K562 (cell line): ENCODE results near the gene SLC2A8. TPM values are rescaled to one million over a fixed set of nuclear protein-coding genes. Genes with fewer than 3 reads are reported as not detected.

Experiments
- ATAC-seq: fragments of 200-7000 bp; cut with Tn5 transposase; 3 replicates; pipeline ENCODE4 v1.9.1; 2020; ENCODE audit warnings: moderate library complexity
- BruUV-seq: library from RNA; stranded (reverse); fragments of 400-500 nt; replicated peaks from 2 replicates; lab custom pipeline; 2021; lab: Mats Ljungman, UMichigan
- CTCF ChIA-PET: fragments of 300-600 bp; formaldehyde crosslinking; extraction: SDS; loops from one replicate; lab custom pipeline; 2021; ENCODE audit warnings: low intra/inter-chr PET ratio; lab: Yijun Ruan, JAX
- POLR2A ChIA-PET: fragments of 300-600, 350-650 bp; sonication (Branson Sonifier 250); formaldehyde crosslinking; extraction: SDS; loops from one replicate; lab custom pipeline; 2021; ENCODE audit warnings: antibody characterized with exemption, inconsistent platforms; lab: Yijun Ruan, JAX
- DNase-seq, 4 experiments: peaks; one replicate each; pipeline versions ENCODE4 v3.0.0 to v3.0.0-alpha.2; 2011 to 2018; ENCODE audit warnings: low spot score in 3 of 4, mixed read lengths in 3 of 4; ENCODE audit errors: extremely low read depth in 1 of 4
- FAIRE-seq: peaks from 2 replicates; lab custom pipeline; 2011; peaks lifted over from hg19 to GRCh38; lab: Jason Lieb, UNC
- H2AFZ ChIP-seq: 2 replicates; pipeline ENCODE4 v1.6.0; 2011; ENCODE audit warnings: low read depth, low read length, control low read depth, inconsistent platforms
- H3K27ac ChIP-seq: fragments of 200-600 bp; 3 replicates; pipeline ENCODE4 v1.8.0; 2011; ENCODE audit warnings: low read depth, mild to moderate bottlenecking, control low read depth, inconsistent platforms, low read length, moderate library complexity, mixed read lengths; ENCODE audit errors: extremely low read depth
- H3K27me3 ChIP-seq, 2 experiments: fragments of 300-600 bp in 1 of 2; 2 replicates in 1 of 2; 3 replicates in 1 of 2; pipeline versions ENCODE4 v1.6.0 to v1.8.0; 2011; ENCODE audit warnings: inconsistent platforms in 2 of 2, low read length in 2 of 2, mild to moderate bottlenecking in 1 of 2, mixed read lengths in 1 of 2, moderate library complexity in 1 of 2; ENCODE audit not compliant: control insufficient read depth in 2 of 2, insufficient read depth in 2 of 2
- H3K36me3 ChIP-seq: fragments of 300-600 bp; 3 replicates; pipeline ENCODE4 v1.8.0; 2011; ENCODE audit warnings: mild to moderate bottlenecking, low read length, inconsistent platforms; ENCODE audit not compliant: control insufficient read depth, insufficient read depth
- H3K4me1 ChIP-seq, 2 experiments: fragments of 200-600 bp in 1 of 2; replicated peaks in 1 of 2; 2 replicates in 1 of 2; 3 replicates in 1 of 2; pipeline versions ENCODE4 v1.5.1 to v1.8.0; 2011; ENCODE audit warnings: inconsistent platforms in 2 of 2, low read length in 2 of 2, mild to moderate bottlenecking in 1 of 2, mixed read lengths in 1 of 2, moderate library complexity in 1 of 2; ENCODE audit not compliant: control insufficient read depth in 2 of 2, insufficient read depth in 2 of 2
- H3K4me2 ChIP-seq: 2 replicates; pipeline ENCODE4 v1.6.1; 2011; ENCODE audit warnings: low read length, control low read depth, inconsistent platforms, mixed read lengths; ENCODE audit not compliant: insufficient read depth
- H3K4me3 ChIP-seq: fragments of 200-600 bp; sonication (generic), shearing (Covaris generic); 2 replicates; pipeline ENCODE4 v1.5.1; 2016; ENCODE audit warnings: control low read depth, inconsistent platforms
- H3K79me2 ChIP-seq: fragments of 200-600 bp; 3 replicates; pipeline ENCODE4 v1.8.0; 2011; ENCODE audit warnings: low read length, inconsistent platforms; ENCODE audit not compliant: control insufficient read depth, insufficient read depth
- H3K9ac ChIP-seq, 2 experiments: 2 replicates each; pipeline versions ENCODE4 v1.6.0 to v1.6.1; 2011; ENCODE audit warnings: low read depth in 2 of 2, low read length in 2 of 2, control low read depth in 1 of 2, inconsistent platforms in 1 of 2, mild to moderate bottlenecking in 1 of 2, mixed read lengths in 1 of 2; ENCODE audit not compliant: insufficient read depth in 1 of 2
- H3K9me1 ChIP-seq: one replicate; pipeline ENCODE4 v1.6.0; 2011; ENCODE audit warnings: inconsistent platforms, mild to moderate bottlenecking, low read length, moderate library complexity; ENCODE audit not compliant: control insufficient read depth, insufficient read depth
- H3K9me3 ChIP-seq: replicated peaks from 2 replicates; pipeline ENCODE4 v1.5.1; 2011; ENCODE audit warnings: low read depth, low read length, inconsistent platforms; ENCODE audit not compliant: control insufficient read depth, insufficient read depth
- H4K20me1 ChIP-seq: replicated peaks from 2 replicates; pipeline ENCODE4 v1.6.1; 2011; ENCODE audit warnings: low read length, inconsistent platforms, mixed read lengths; ENCODE audit not compliant: control insufficient read depth, insufficient read depth
- BHLHE40 ChIP-seq: IDR thresholded peaks from 2 replicates; pipeline ENCODE4 v1.6.1; 2011; ENCODE audit warnings: low read length, improper control_type of control experiment
- MIER1 ChIP-seq: fragments of 450-650 bp; IDR thresholded peaks from 2 replicates; pipeline ENCODE4 v1.6.1; 2016; ENCODE audit warnings: antibody characterized with exemption, mild to moderate bottlenecking, low read depth
- POLR2G ChIP-seq: fragments of 200-400 bp; formaldehyde crosslinking; IDR thresholded peaks from 2 replicates; pipeline ENCODE4 v1.6.1; 2017; ENCODE audit warnings: low read depth, mild to moderate bottlenecking, antibody characterized with exemption, low read length, moderate library complexity
- ZFP36 ChIP-seq: fragments of 150-350 bp; IDR thresholded peaks from 2 replicates; pipeline ENCODE4 v1.6.1; 2018; ENCODE audit warnings: low read length, low read depth; ENCODE audit not compliant: partially characterized antibody
- ZFX ChIP-seq: sonication (generic); formaldehyde crosslinking; IDR thresholded peaks from 2 replicates; pipeline ENCODE4 v1.8.0; 2022; ENCODE audit warnings: mild to moderate bottlenecking, missing genetic modification reagents, moderate library complexity
- ZNF324 ChIP-seq: fragments of 250-450 bp; sonication (Bioruptor Pico); IDR thresholded peaks from 2 replicates; pipeline ENCODE4 v1.4.0; 2020; ENCODE audit warnings: mild to moderate bottlenecking
- ZNF384 ChIP-seq: IDR thresholded peaks from 2 replicates; pipeline ENCODE4 v1.6.1; 2012; ENCODE audit warnings: low read depth, low read length, improper control_type of control experiment
- ZNF76 ChIP-seq: fragments of 250-450 bp; sonication (Bioruptor Pico); IDR thresholded peaks from 2 replicates; pipeline ENCODE4 v1.4.0; 2020; ENCODE audit warnings: mild to moderate bottlenecking, moderate library complexity, borderline replicate concordance
- WGBS: fragments of 100-300 bp; shearing (Covaris generic); methylation state at CpG from one replicate; pipeline ENCODE4 v1.1.6; 2016; ENCODE audit warnings: low coverage, mixed read lengths; ENCODE audit not compliant: insufficient coverage; ENCODE audit errors: missing lambda C conversion rate; 5-methylcytosine and 5-hydroxymethylcytosine counted together
- in situ Hi-C: fragments of 300-500 bp; cut with MboI; formaldehyde crosslinking; loops from 4 replicates; pipeline ENCODE4 v1.15.0; 2018; ENCODE audit warnings: inconsistent platforms, mixed read lengths
- intact Hi-C: fragments of 100-400 bp; cut with micrococcal nuclease; formaldehyde crosslinking; loops from 2 replicates; pipeline ENCODE4 v1.14.2; 2022
- polyA plus RNA-seq, 8 experiments: library from polyadenylated mRNA; depleted of rRNA in 4 of 8; stranded (reverse) in 5 of 8; unstranded in 3 of 8; fragments of >200 nt; fragmentation: Nextera tagmentation in 2 of 8; fragmentation: Illumina TruSeq in 1 of 8; extraction: Ambion mirVana in 2 of 8; extraction: Trizol in 1 of 8; gene quantifications; 2 replicates each; pipeline versions ENCODE4 v1.2.1 to v1.2.3, GENCODE V29; 2011 to 2014; ENCODE audit warnings: inconsistent platforms in 1 of 8, missing spikeins in 1 of 8
- total RNA-seq, 7 experiments: library from RNA; depleted of rRNA in 6 of 7; stranded (reverse); fragments of >200 nt in 6 of 7; fragmentation: Illumina TruSeq in 2 of 7; extraction: Trizol in 2 of 7; gene quantifications; 2 replicates each; pipeline versions ENCODE4 v1.2.1 to v1.2.3, GENCODE V29; 2011 to 2021; ENCODE audit warnings: low replicate concordance in 1 of 7
- TF ChIP-seq, protein P1 (sequence below): sonication (generic); formaldehyde crosslinking; IDR thresholded peaks from 2 replicates; pipeline ENCODE4 v1.8.1; 2023; ENCODE audit warnings: mild to moderate bottlenecking, missing genetic modification reagents
- TF ChIP-seq, protein P2 (sequence below): IDR thresholded peaks from 2 replicates; pipeline ENCODE4 v1.6.1; 2011; ENCODE audit not compliant: insufficient read length; ENCODE audit errors: extremely low read depth
- TF ChIP-seq, protein P3 (sequence below), 3 experiments: IDR thresholded peaks in 2 of 3; conservative IDR thresholded peaks in 1 of 3; 2 replicates each; pipeline ENCODE4 v1.5.1; 2011 to 2012; ENCODE audit warnings: low read length in 3 of 3, mild to moderate bottlenecking in 3 of 3, control low read depth in 2 of 3, improper control_type of control experiment in 1 of 3, inconsistent platforms in 1 of 3, low read depth in 1 of 3, mixed read lengths in 1 of 3, moderate library complexity in 1 of 3; ENCODE audit not compliant: insufficient read depth in 2 of 3
- TF ChIP-seq, protein P4 (sequence below): fragments of 250-450 bp; sonication (Bioruptor Pico); IDR thresholded peaks from 2 replicates; pipeline ENCODE4 v1.5.1; 2021; ENCODE audit warnings: mild to moderate bottlenecking

Gene SLC2A8
- total and polyA plus RNA-seq, 9 of the 15 experiments (the other 6 are each of a cell fraction or from before 2014, with no cell fraction given), result 0.13 to 12.9 (median 5.2) TPM

DNA sequence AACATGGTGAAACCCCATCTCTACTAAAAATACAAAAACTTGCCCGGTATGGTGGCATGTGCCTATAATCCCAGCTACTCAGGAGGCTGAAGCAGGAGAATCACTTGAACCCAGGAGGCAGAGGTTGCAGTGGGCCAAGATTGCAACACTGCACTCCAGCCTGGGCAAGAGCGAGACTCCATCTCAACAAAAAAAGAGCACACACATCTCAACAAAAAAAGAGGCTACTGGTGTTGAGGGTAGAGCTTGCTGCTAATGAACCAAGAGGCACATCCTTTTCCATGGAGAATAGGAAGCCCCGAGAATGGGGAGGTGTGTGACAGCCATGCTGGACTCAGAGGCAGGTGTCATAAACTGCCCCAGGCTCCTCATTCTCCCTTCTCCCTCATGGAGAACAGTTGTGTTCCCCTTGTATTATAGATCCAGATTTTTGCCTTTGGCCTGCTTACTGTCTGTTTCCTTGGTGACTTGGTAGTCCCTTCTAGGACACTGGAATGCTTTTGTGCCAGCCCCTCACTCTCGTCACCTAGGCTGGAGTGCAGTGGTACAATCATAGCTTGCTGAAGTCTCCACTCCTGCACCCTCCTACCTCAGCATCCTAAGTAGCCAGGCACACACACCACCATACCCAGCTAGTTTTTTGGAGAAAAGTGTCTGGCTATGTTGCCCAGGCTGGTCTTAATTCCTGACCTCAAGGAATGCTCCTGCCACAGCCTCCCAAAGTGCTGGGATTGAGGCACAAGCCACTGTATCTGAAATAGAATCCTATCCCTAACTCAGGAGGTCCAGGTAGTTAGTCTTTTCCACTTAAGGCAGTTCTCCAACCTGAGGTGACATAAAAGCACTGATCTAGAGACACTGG is 49.1 kb downstream of the SLC2A8 start:
- WGBS, result 47% methylated on average over 4 of the region's 4 CpGs
- Histone ChIP-seq H3K79me2 (peaks cover 44% of the 10 kb centered on the region), H3K9ac (no peak overlapping the region), H3K27ac (peak overlapping the region; percentile 82; the same call in 1 of the 3 replicates), H3K9me3 (peaks cover 12% of the 10 kb centered on the region), H3K36me3 (peaks cover 86% of the 10 kb centered on the region), H3K9me1 (no peaks in the 10 kb centered on the region), H3K4me3 (no peak overlapping the region), H3K4me2 (no peak overlapping the region), H3K27me3 (no peaks in the 10 kb centered on the region), H2AFZ (no peak overlapping the region), H3K4me1 (peaks cover 6 to 12% of the 10 kb centered on the region in 2 experiments; a peak in 3 of 5 replicates), H4K20me1 (peaks cover 35% of the 10 kb centered on the region)
- ChIA-PET POLR2A (interaction anchor here (0.6 to 5.5 kb wide), 7 partner anchors 10 to 236 kb away, joined by 3 to 30 read pairs (median 3); partner anchors contain the start of gene ZNF79), CTCF (no interaction called here)
- no TSS peak for BruUV-seq
- DNase-seq (peak in 2 of 4 experiments; percentile 43 to 56), ATAC-seq (peak; percentile 25), FAIRE-seq (peak; percentile 19)
- intact Hi-C loops (no loop called here), in situ Hi-C loops (no loop called here)
- TF ChIP-seq, protein P1, sequence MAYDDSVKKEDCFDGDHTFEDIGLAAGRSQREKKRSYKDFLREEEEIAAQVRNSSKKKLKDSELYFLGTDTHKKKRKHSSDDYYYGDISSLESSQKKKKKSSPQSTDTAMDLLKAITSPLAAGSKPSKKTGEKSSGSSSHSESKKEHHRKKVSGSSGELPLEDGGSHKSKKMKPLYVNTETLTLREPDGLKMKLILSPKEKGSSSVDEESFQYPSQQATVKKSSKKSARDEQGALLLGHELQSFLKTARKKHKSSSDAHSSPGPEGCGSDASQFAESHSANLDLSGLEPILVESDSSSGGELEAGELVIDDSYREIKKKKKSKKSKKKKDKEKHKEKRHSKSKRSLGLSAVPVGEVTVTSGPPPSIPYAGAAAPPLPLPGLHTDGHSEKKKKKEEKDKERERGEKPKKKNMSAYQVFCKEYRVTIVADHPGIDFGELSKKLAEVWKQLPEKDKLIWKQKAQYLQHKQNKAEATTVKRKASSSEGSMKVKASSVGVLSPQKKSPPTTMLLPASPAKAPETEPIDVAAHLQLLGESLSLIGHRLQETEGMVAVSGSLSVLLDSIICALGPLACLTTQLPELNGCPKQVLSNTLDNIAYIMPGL (CRISPR knock-in tag), result no peak
- TF ChIP-seq, protein P2, sequence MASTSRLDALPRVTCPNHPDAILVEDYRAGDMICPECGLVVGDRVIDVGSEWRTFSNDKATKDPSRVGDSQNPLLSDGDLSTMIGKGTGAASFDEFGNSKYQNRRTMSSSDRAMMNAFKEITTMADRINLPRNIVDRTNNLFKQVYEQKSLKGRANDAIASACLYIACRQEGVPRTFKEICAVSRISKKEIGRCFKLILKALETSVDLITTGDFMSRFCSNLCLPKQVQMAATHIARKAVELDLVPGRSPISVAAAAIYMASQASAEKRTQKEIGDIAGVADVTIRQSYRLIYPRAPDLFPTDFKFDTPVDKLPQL, result no peak
- no peak for TF ChIP-seq ZNF384
- no peak; the same call in 1 of the 2 replicates for TF ChIP-seq ZNF324 (CRISPR knock-in tag)
- no peak for TF ChIP-seq ZFP36
- TF ChIP-seq POLR2G, result peak; percentile 41; the same call in 1 of the 2 replicates
- no peak for TF ChIP-seq ZNF76 (CRISPR knock-in tag)
- no peak for TF ChIP-seq MIER1
- TF ChIP-seq, protein P3, sequence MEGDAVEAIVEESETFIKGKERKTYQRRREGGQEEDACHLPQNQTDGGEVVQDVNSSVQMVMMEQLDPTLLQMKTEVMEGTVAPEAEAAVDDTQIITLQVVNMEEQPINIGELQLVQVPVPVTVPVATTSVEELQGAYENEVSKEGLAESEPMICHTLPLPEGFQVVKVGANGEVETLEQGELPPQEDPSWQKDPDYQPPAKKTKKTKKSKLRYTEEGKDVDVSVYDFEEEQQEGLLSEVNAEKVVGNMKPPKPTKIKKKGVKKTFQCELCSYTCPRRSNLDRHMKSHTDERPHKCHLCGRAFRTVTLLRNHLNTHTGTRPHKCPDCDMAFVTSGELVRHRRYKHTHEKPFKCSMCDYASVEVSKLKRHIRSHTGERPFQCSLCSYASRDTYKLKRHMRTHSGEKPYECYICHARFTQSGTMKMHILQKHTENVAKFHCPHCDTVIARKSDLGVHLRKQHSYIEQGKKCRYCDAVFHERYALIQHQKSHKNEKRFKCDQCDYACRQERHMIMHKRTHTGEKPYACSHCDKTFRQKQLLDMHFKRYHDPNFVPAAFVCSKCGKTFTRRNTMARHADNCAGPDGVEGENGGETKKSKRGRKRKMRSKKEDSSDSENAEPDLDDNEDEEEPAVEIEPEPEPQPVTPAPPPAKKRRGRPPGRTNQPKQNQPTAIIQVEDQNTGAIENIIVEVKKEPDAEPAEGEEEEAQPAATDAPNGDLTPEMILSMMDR (IDR thresholded peaks at IDR 0.05 in 2 of 3, conservative IDR thresholded peaks at IDR 0.05 in 1 of 3; ENCODE audit: insufficient read depth in 2 of 3, low read depth in 1 of 3, low read length in 3 of 3), result no peak
- TF ChIP-seq, protein P4, sequence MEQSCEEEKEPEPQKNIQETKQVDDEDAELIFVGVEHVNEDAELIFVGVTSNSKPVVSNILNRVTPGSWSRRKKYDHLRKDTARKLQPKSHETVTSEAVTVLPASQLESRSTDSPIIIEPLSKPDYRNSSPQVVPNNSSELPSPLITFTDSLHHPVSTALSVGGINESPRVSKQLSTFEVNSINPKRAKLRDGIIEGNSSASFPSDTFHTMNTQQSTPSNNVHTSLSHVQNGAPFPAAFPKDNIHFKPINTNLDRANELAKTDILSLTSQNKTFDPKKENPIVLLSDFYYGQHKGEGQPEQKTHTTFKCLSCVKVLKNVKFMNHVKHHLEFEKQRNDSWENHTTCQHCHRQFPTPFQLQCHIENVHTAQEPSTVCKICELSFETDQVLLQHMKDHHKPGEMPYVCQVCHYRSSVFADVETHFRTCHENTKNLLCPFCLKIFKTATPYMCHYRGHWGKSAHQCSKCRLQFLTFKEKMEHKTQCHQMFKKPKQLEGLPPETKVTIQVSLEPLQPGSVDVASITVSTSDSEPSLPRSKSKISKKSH (CRISPR knock-in tag), result no peak
- no peak for TF ChIP-seq ZFX (CRISPR knock-in tag)
- no peak for TF ChIP-seq BHLHE40
